ENCODE results near the gene CCDC17. TPM values are rescaled to one million over a fixed set of nuclear protein-coding genes. Genes with fewer than 3 reads are reported as not detected.

The CCDC17 gene
- total and polyA plus RNA-seq, 2 donors (not counting 3 experiments of a cell fraction or from before 2014, with no cell fraction given) = 1.3 to 3.5 TPM

- H3K79me2 ChIP-seq (ENCODE audit: control insufficient read depth, insufficient read depth, low read length) = peaks cover 15% of the 10 kb centered on the region
Measured at GRCh38 chr1:45656573-45657226, 32.8 kb upstream of the CCDC17 start.

More at GRCh38 chr1:45656573-45657226, 32.8 kb upstream of the CCDC17 start:
- no peaks in the 10 kb centered on the region for H3K9me1 ChIP-seq (replicated peaks; ENCODE audit: control insufficient read depth, extremely low read depth, insufficient read depth, low read length)
- FAIRE-seq (no peak), DNase-seq (ENCODE audit: low read depth, low spot score) (no peak)
- H3K4me3 ChIP-seq (replicated peaks in 1 of 3; ENCODE audit: insufficient read depth in 1 of 3, low read depth in 1 of 3, low read length in 3 of 3) = no peak overlapping the region
- no peak overlapping the region for H3K9ac ChIP-seq (replicated peaks; ENCODE audit: extremely low read depth, insufficient read depth, low read length)
- TF ChIP-seq POLR2AphosphoS5 (IDR thresholded peaks at IDR 0.05; ENCODE audit: insufficient read depth, low read depth, low read length) (no peak), MYC (IDR thresholded peaks at IDR 0.05; ENCODE audit: low read depth, low read length) (no peak), MAX (IDR thresholded peaks at IDR 0.05; ENCODE audit: insufficient read depth, insufficient read length) (no peak), CTCF (IDR thresholded peaks at IDR 0.05; ENCODE audit: extremely low read depth in 1 of 2, insufficient read depth in 1 of 2, low read depth in 1 of 2, low read length in 2 of 2) (no peak), EZH2 (IDR thresholded peaks at IDR 0.05; ENCODE audit: borderline replicate concordance, low read depth, low read length, severe bottlenecking) (no peak), GATA2 (IDR thresholded peaks at IDR 0.05; ENCODE audit: insufficient read depth, insufficient read length, low read depth, low read length) (no peak), JUN (IDR thresholded peaks at IDR 0.05; ENCODE audit: borderline replicate concordance, insufficient read depth, insufficient read length, low read depth) (no peak), FOS (IDR thresholded peaks at IDR 0.05; ENCODE audit: borderline replicate concordance, insufficient read depth, low read length) (no peak), POLR2A (IDR thresholded peaks at IDR 0.05; ENCODE audit: low read depth, low read length) (no peak)
- H3K36me3 ChIP-seq (ENCODE audit: control insufficient read depth in 2 of 2, extremely low read depth in 1 of 2, insufficient read depth in 2 of 2, low read length in 2 of 2) = peaks cover 18 to 28% of the 10 kb centered on the region in 2 experiments
- intact Hi-C loops (cut with micrococcal nuclease) = no loop called here
- CTCF ChIA-PET = interaction anchor here (1.4 kb wide), 1 partner anchor 186 kb away, joined by 3 read pairs; no protein-coding TSS in a partner anchor
- no peak overlapping the region for H3K27ac ChIP-seq (ENCODE audit: insufficient read depth, low read depth, low read length)
- H4K20me1 ChIP-seq (replicated peaks; ENCODE audit: control insufficient read depth, extremely low read depth, insufficient read depth, low read length) = peaks cover 2% of the 10 kb centered on the region
- no peaks in the 10 kb centered on the region for H3K4me1 ChIP-seq (ENCODE audit: control insufficient read depth, extremely low read depth, insufficient read depth, low read length)
- no peaks in the 10 kb centered on the region for H3K27me3 ChIP-seq (ENCODE audit: control insufficient read depth in 2 of 2, insufficient read depth in 2 of 2, low read length in 2 of 2)
- dilution Hi-C loops (cut with MboI; ENCODE audit: extremely low pct_ligation_motif_present, low sequenced_read_pairs) = no loop called here
- no peak overlapping the region for H3K4me2 ChIP-seq (ENCODE audit: insufficient read depth, low read length)
- H3K9me3 ChIP-seq (replicated peaks; ENCODE audit: control insufficient read depth, insufficient read depth, low read length) = no peaks in the 10 kb centered on the region
- no peak overlapping the region for H2AFZ ChIP-seq (ENCODE audit: low read depth, low read length)
- POLR2A ChIA-PET = interaction anchor here (0.6 kb wide), 1 partner anchor 12 kb away, joined by 4 read pairs; no protein-coding TSS in a partner anchor
- no TSS peak for BruUV-seq (replicated peaks)
